ENCODE measurements around the gene DACH1. TPM values are rescaled to one million over a fixed set of nuclear protein-coding genes. Genes with fewer than 3 reads are reported as not detected.

The DACH1 gene
- total RNA-seq, 1 donor from 2014 or later: 37.1 TPM

GRCh38 chr13:71871844-71872243, 4.8 kb upstream of the DACH1 start:
- peaks cover 61% of the 10 kb centered on the region for H3K4me1 Mint-ChIP-seq (ENCODE audit: low read depth)
- H3K27ac Mint-ChIP-seq: no peak overlapping the region
- no peak for TF ChIP-seq CTCF (IDR thresholded peaks at IDR 0.05; ENCODE audit: unreplicated experiment)
- DNase-seq (ENCODE audit: low spot score, unreplicated experiment): no peak
- no peaks in the 10 kb centered on the region for H3K36me3 Mint-ChIP-seq (ENCODE audit: insufficient read depth)
- no peaks in the 10 kb centered on the region for H3K27me3 Mint-ChIP-seq
- no peaks in the 10 kb centered on the region for H3K9me3 Mint-ChIP-seq (ENCODE audit: low read depth)
- H3K4me3 Mint-ChIP-seq (ENCODE audit: low read depth): no peak overlapping the region

GRCh38 chr13:71871176-71871754, 4.3 kb upstream of the DACH1 start:
- no peaks in the 10 kb centered on the region for H3K9me3 Mint-ChIP-seq (ENCODE audit: low read depth)
- no peaks in the 10 kb centered on the region for H3K27me3 Mint-ChIP-seq
- no peaks in the 10 kb centered on the region for H3K36me3 Mint-ChIP-seq (ENCODE audit: insufficient read depth)
- H3K27ac Mint-ChIP-seq: no peak overlapping the region
- H3K4me3 Mint-ChIP-seq (ENCODE audit: low read depth): no peak overlapping the region
- no peak for TF ChIP-seq CTCF (IDR thresholded peaks at IDR 0.05; ENCODE audit: unreplicated experiment)
- peaks cover 59% of the 10 kb centered on the region for H3K4me1 Mint-ChIP-seq (ENCODE audit: low read depth)
- no peak for DNase-seq (ENCODE audit: low spot score, unreplicated experiment)

GRCh38 chr13:71870100-71870499, 3.1 kb upstream of the DACH1 start:
- H3K9me3 Mint-ChIP-seq (ENCODE audit: low read depth): no peaks in the 10 kb centered on the region
- peak overlapping the region; percentile 44 for H3K4me3 Mint-ChIP-seq (ENCODE audit: low read depth)
- no peaks in the 10 kb centered on the region for H3K36me3 Mint-ChIP-seq (ENCODE audit: insufficient read depth)
- H3K27ac Mint-ChIP-seq: no peak overlapping the region
- DNase-seq (ENCODE audit: low spot score, unreplicated experiment): no peak
- no peaks in the 10 kb centered on the region for H3K27me3 Mint-ChIP-seq
- no peak for TF ChIP-seq CTCF (IDR thresholded peaks at IDR 0.05; ENCODE audit: unreplicated experiment)
- peaks cover 57% of the 10 kb centered on the region for H3K4me1 Mint-ChIP-seq (ENCODE audit: low read depth)

GRCh38 chr13:71869274-71869673, 2.3 kb upstream of the DACH1 start:
- no peaks in the 10 kb centered on the region for H3K36me3 Mint-ChIP-seq (ENCODE audit: insufficient read depth)
- no peak for TF ChIP-seq CTCF (IDR thresholded peaks at IDR 0.05; ENCODE audit: unreplicated experiment)
- no peak overlapping the region for H3K27ac Mint-ChIP-seq
- peaks cover 53% of the 10 kb centered on the region for H3K4me1 Mint-ChIP-seq (ENCODE audit: low read depth)
- no peak for DNase-seq (ENCODE audit: low spot score, unreplicated experiment)
- H3K4me3 Mint-ChIP-seq (ENCODE audit: low read depth): peak overlapping the region; percentile 37
- H3K27me3 Mint-ChIP-seq: no peaks in the 10 kb centered on the region
- no peaks in the 10 kb centered on the region for H3K9me3 Mint-ChIP-seq (ENCODE audit: low read depth)

GRCh38 chr13:71866335-71867130, 471 bp downstream of the DACH1 start:
- DNase-seq (ENCODE audit: low spot score, unreplicated experiment): peak; percentile 42
- Mint-ChIP-seq H3K4me3 (ENCODE audit: low read depth) (peak overlapping the region; percentile 95), H3K9me3 (ENCODE audit: low read depth) (no peaks in the 10 kb centered on the region), H3K4me1 (ENCODE audit: low read depth) (peaks cover 50% of the 10 kb centered on the region), H3K27ac (peak overlapping the region; percentile 97), H3K36me3 (ENCODE audit: insufficient read depth) (no peaks in the 10 kb centered on the region), H3K27me3 (no peaks in the 10 kb centered on the region)
- TF ChIP-seq CTCF (IDR thresholded peaks at IDR 0.05; ENCODE audit: unreplicated experiment): no peak

All from progenitor cell of endocrine pancreas (in vitro differentiated cells).